Fibroblast of mammary gland (primary cell): ENCODE data around the gene LRRC3B.
"Not testable (repeated sequence)": the region's sequence is repeated elsewhere in the genome, so short reads cannot be mapped to it uniquely, and the experiment has no call there.

Source experiments
- DNase-seq: peaks from one replicate; pipeline ENCODE4 v3.0.0-alpha.2; 2010; ENCODE audit warnings: low read depth
- H3K4me3 ChIP-seq: 2 replicates; pipeline ENCODE4 v1.5.1; 2011; ENCODE audit warnings: low read depth, mild to moderate bottlenecking, low read length, moderate library complexity; ENCODE audit not compliant: control insufficient read depth
- CTCF ChIP-seq: conservative IDR thresholded peaks from 2 replicates; pipeline ENCODE4 v1.5.1; 2011; ENCODE audit warnings: low read depth, low read length, inconsistent platforms; ENCODE audit not compliant: control insufficient read depth, insufficient read depth

Gene LRRC3B

GRCh38 chr3:26590919-26591484 is 31.6 kb upstream of the LRRC3B start:
- no peak for TF ChIP-seq CTCF

GRCh38 chr3:26591926-26592325 is 30.6 kb upstream of the LRRC3B start:
- no peak for TF ChIP-seq CTCF
- no peak overlapping the region for H3K4me3 ChIP-seq
- no peak for DNase-seq

More at GRCh38 chr3:26590919-26591484, 31.6 kb upstream of the LRRC3B start:
- no peak for DNase-seq
- H3K4me3 ChIP-seq, result no peak overlapping the region

GRCh38 chr3:26592451-26592850 is 30.1 kb upstream of the LRRC3B start:
- DNase-seq, result no peak
- H3K4me3 ChIP-seq, result no peak overlapping the region
- TF ChIP-seq CTCF, result no peak

GRCh38 chr3:26596335-26596734 is 26.2 kb upstream of the LRRC3B start:
- no peak for TF ChIP-seq CTCF
- H3K4me3 ChIP-seq, result no peak overlapping the region
- DNase-seq, result no peak

- not testable (repeated sequence) for DNase-seq, H3K4me3 ChIP-seq
These were observed 19.3 kb upstream of the LRRC3B start for GRCh38 chr3:26603311-26603710.

GRCh38 chr3:26603771-26604170 is 18.8 kb upstream of the LRRC3B start:
- not testable (repeated sequence) for H3K4me3 ChIP-seq, DNase-seq

- H3K4me3 ChIP-seq, result no peak overlapping the region
- DNase-seq, result no peak
- TF ChIP-seq CTCF, result no peak
These were observed 8.4 kb upstream of the LRRC3B start for GRCh38 chr3:26614006-26614685.

GRCh38 chr3:26621176-26621575 is 1.4 kb upstream of the LRRC3B start:
- DNase-seq, result no peak
- H3K4me3 ChIP-seq, result no peak overlapping the region
- TF ChIP-seq CTCF, result no peak
